GM23338 (cell line): ENCODE results near the gene ZNF98.

Experiments used
- CTCF ChIP-seq, 2 experiments: fragments of 200-600 bp in 1 of 2; sonication (generic) in 1 of 2; conservative IDR thresholded peaks; 2 replicates each; pipeline versions ENCODE4 v1.5.1 to v1.6.1; 2016 to 2017; ENCODE audit warnings: antibody characterized with exemption in 2 of 2, low read depth in 2 of 2, mild to moderate bottlenecking in 2 of 2, moderate library complexity in 1 of 2
- EZH2 ChIP-seq: fragments of 200-600 bp; sonication (generic); IDR thresholded peaks from one replicate; pipeline ENCODE4 v1.8.0; 2017; ENCODE audit warnings: antibody characterized with exemption, mild to moderate bottlenecking, low read depth; ENCODE audit not compliant: unreplicated experiment
- EZH2phosphoT487 ChIP-seq: fragments of 200-600 bp; sonication (generic); IDR thresholded peaks from one replicate; pipeline ENCODE4 v1.8.1; 2018; ENCODE audit warnings: antibody characterized with exemption; ENCODE audit not compliant: unreplicated experiment

GRCh38 chr19:22421797-22422196 is 349 bp downstream of the ZNF98 start:
- TF ChIP-seq CTCF (conservative IDR thresholded peaks at IDR 0.05; ENCODE audit: low read depth in 2 of 2) (no peak), EZH2 (no peak), EZH2phosphoT487 (no peak)
